Heart left ventricle (tissue), 16 donors: ENCODE measurements around the gene TLE2. TPM values are rescaled to one million over a fixed set of nuclear protein-coding genes. Genes with fewer than 3 reads are reported as not detected.

Experiments
- ATAC-seq, 4 donors: fragments of 200-7000 bp; cut with Tn5 transposase; one replicate each; pipeline ENCODE4 v1.9.1; 2020 to 2022; ENCODE audit warnings: moderate library complexity in 4 of 4, mild to moderate bottlenecking in 3 of 4, moderate number of reproducible peaks in 1 of 4
- DNase-seq, 5 donors: peaks; one replicate each; pipeline ENCODE4 v3.0.0-alpha.2; 2020
- H3K27ac ChIP-seq, 12 donors: fragments of 200-600 bp; sonication (generic) in 4 of 12; one replicate each; pipeline versions ENCODE4 v1.5.0 to v1.8.0; 2016 to 2022; ENCODE audit warnings: mild to moderate bottlenecking in 2 of 12
- H3K27me3 ChIP-seq, 9 donors: fragments of 200-600 bp; sonication (generic) in 2 of 9; one replicate each; pipeline versions ENCODE4 v1.5.1 to v1.8.0; 2016 to 2022; ENCODE audit warnings: mild to moderate bottlenecking in 3 of 9
- H3K36me3 ChIP-seq, 9 donors: fragments of 200-600 bp; sonication (generic) in 2 of 9; one replicate each; pipeline versions ENCODE4 v1.5.0 to v1.8.0; 2018 to 2022; ENCODE audit warnings: mild to moderate bottlenecking in 2 of 9
- H3K4me1 ChIP-seq, 12 donors: fragments of 200-600 bp; sonication (generic) in 4 of 12; one replicate each; pipeline versions ENCODE4 v1.5.0 to v1.8.0; 2016 to 2022; ENCODE audit warnings: mild to moderate bottlenecking in 3 of 12
- H3K4me3 ChIP-seq, 12 donors: fragments of 200-600 bp; sonication (generic) in 4 of 12; one replicate each; pipeline versions ENCODE4 v1.5.0 to v1.8.0; 2017 to 2022; ENCODE audit warnings: mild to moderate bottlenecking in 9 of 12, moderate library complexity in 4 of 12
- H3K9me3 ChIP-seq, 12 donors: fragments of 200-600 bp; sonication (generic) in 4 of 12; one replicate each; pipeline versions ENCODE4 v1.5.0 to v1.8.0; 2016 to 2022; ENCODE audit warnings: mild to moderate bottlenecking in 1 of 12
- CTCF ChIP-seq, 12 donors: fragments of 200-600 bp; sonication (generic) in 4 of 12; IDR thresholded peaks; one replicate each; pipeline versions ENCODE4 v1.5.0 to v1.8.0; 2018 to 2022; ENCODE audit warnings: antibody characterized with exemption in 12 of 12, mild to moderate bottlenecking in 5 of 12
- POLR2A ChIP-seq, 2 donors: fragments of 450-650 bp; IDR thresholded peaks; one replicate each; pipeline ENCODE4 v1.6.1; 2017; ENCODE audit warnings: antibody characterized with exemption in 2 of 2, mild to moderate bottlenecking in 2 of 2, moderate library complexity in 2 of 2
- WGBS, 4 donors: extraction: QIAGEN DNeasy Blood & Tissue Kit in 2 of 4; methylation state at CpG; one replicate each; pipeline versions ENCODE4 v1.1.5 to v1.1.7; 2013 to 2018; 5-methylcytosine and 5-hydroxymethylcytosine counted together
- intact Hi-C, 10 donors: fragments of 100-400 bp; cut with DNase I; formaldehyde crosslinking; loops; one replicate each; pipeline versions ENCODE4 v1.11.1 to v1.14.2; 2022
- polyA plus RNA-seq, 2 donors: library from polyadenylated mRNA; stranded (reverse); fragments of 200-250 nt; gene quantifications; one replicate each; pipeline ENCODE4 v1.2.3, GENCODE V29; 2013
- total RNA-seq, 9 donors: library from RNA; depleted of rRNA in 2 of 9; stranded (reverse); fragments of >200 nt in 2 of 9; fragmentation: NEBNext Ultra II Directional in 3 of 9; extraction: Animal tissue kit (Norgen Biotek cat#: 25700) in 3 of 9; gene quantifications; one replicate each; pipeline versions ENCODE4 v1.1.0 to v1.2.4, GENCODE V29; 2016 to 2023
- donor health status: ischemic (EF 13 %, LVEDD 7.1; RV severe dilation, severe dysfunction).
- donor health status: healthy with polysubstance abuse.
- donor health status: DM: no; HTN: yes; CAD: no.
- donor health status: DM: no; HTN: no; CAD: no.
- donor health status: ischemic (EF 25% LVEDD 6.9; RV normal size, moderate dysfunction).
- donor health status: ischemic (EF 25% LVEDD 5.7; RV mildly dilated, moderate dysfunction).
- donor health status: healthy.
- donor health status: DM: yes; HTN: yes; CAD: no.
- donor health status: ischemic (EF 35%, LVEDD 5.7; RV mildly dilated, moderate dysfunction).
- donor health status: nonischemic (EF 11% LVEDD 7.7; RV severe dilation, severe dysfunction).
- donor health status: DM: yes; HTN: yes; CAD: no.
- donor health status: PGD.
- donor health status: ischemic (EF 29% LVEDD 5.4; RV normal size, mild dysfunction).
- donor health status: nonischemic (EF 23%, LVEDD 6.1; RV moderate dilation, normal function).

Gene TLE2
- total and polyA plus RNA-seq, 11 donors: 34.6 to 75.1 (median 40.5) TPM

GRCh38 chr19:2984215-2984528 is 44.9 kb downstream of the TLE2 start:
- DNase-seq (no peak), ATAC-seq (no peak)
- peak overlapping the region in 10 of 12 donors; percentile 34 to 55 (median 46) for H3K4me3 ChIP-seq
- TF ChIP-seq CTCF (IDR thresholded peaks at IDR 0.05): no peak
- TF ChIP-seq POLR2A (IDR thresholded peaks at IDR 0.05): no peak
- H3K27ac ChIP-seq: peak overlapping the region in 10 of 12 donors; percentile 41 to 88 (median 78)
- peaks cover 0 to 11% (median 0%) of the 10 kb centered on the region in 9 donors for H3K27me3 ChIP-seq
- H3K36me3 ChIP-seq: no peaks in the 10 kb centered on the region
- intact Hi-C loops: loop anchor here in 5 of 10 donors (2.0 to 10.0 kb wide), 4 partner anchors 43 to 51 kb away; partner anchors contain the start of gene TLE2 (in 2 of the 5)
- H3K4me1 ChIP-seq: peaks cover 3 to 27% (median 23%) of the 10 kb centered on the region in 12 donors
- WGBS, 4 donors: 0 to 1% (median 1%) methylated on average over 4 to 14 of the region's 14 CpGs
- H3K9me3 ChIP-seq: no peaks in the 10 kb centered on the region

GRCh38 chr19:2983351-2984214 is 45.5 kb downstream of the TLE2 start:
- ATAC-seq: peak; percentile 24 to 71 (median 59)
- Histone ChIP-seq H3K27ac (peak overlapping the region; percentile 41 to 88 (median 76)), H3K36me3 (no peaks in the 10 kb centered on the region), H3K9me3 (no peaks in the 10 kb centered on the region), H3K4me1 (peaks cover 3 to 27% (median 23%) of the 10 kb centered on the region in 12 donors), H3K27me3 (peaks cover 0 to 11% (median 0%) of the 10 kb centered on the region in 9 donors), H3K4me3 (peak overlapping the region in 10 of 12 donors; percentile 34 to 55 (median 46))
- TF ChIP-seq CTCF (IDR thresholded peaks at IDR 0.05): no peak
- TF ChIP-seq POLR2A (IDR thresholded peaks at IDR 0.05): no peak
- intact Hi-C loops: loop anchor here in 5 of 10 donors (2.0 to 10.0 kb wide), 4 partner anchors 44 to 51 kb away; partner anchors contain the start of gene TLE2 (in 2 of the 5)
- DNase-seq: peak; percentile 67 to 84 (median 83)
- 7 to 13% (median 11%) methylated on average over 22 to 24 of the region's 24 CpGs for WGBS, 4 donors

GRCh38 chr19:2982983-2983350 is 46.1 kb downstream of the TLE2 start:
- H3K9me3 ChIP-seq: no peaks in the 10 kb centered on the region
- TF ChIP-seq CTCF (IDR thresholded peaks at IDR 0.05) (no peak), POLR2A (IDR thresholded peaks at IDR 0.05) (no peak)
- H3K27me3 ChIP-seq: peaks cover 0 to 11% (median 0%) of the 10 kb centered on the region in 9 donors
- intact Hi-C loops: loop anchor here in 4 of 10 donors (5.0 to 10.0 kb wide), 3 partner anchors 44 to 52 kb away; partner anchors contain the start of gene TLE2 (in 2 of the 4)
- no peaks in the 10 kb centered on the region for H3K36me3 ChIP-seq
- WGBS, 4 donors: 0 to 4% (median 1%) methylated on average over 4 to 10 of the region's 10 CpGs
- peak overlapping the region in 2 of 12 donors; percentile 22 to 55 for H3K4me3 ChIP-seq
- ATAC-seq (peak; percentile 74 to 89 (median 83)), DNase-seq (peak; percentile 79 to 93 (median 90))
- H3K27ac ChIP-seq: peak overlapping the region; percentile 41 to 88 (median 76)
- H3K4me1 ChIP-seq: peaks cover 3 to 29% (median 23%) of the 10 kb centered on the region in 12 donors

GRCh38 chr19:2982561-2982960 is 46.5 kb downstream of the TLE2 start:
- WGBS, 4 donors: 19 to 28% (median 25%) methylated on average over 8 of the region's 8 CpGs
- peak overlapping the region in 11 of 12 donors; percentile 41 to 88 (median 76) for H3K27ac ChIP-seq
- intact Hi-C loops: loop anchor here in 4 of 10 donors (5.0 to 10.0 kb wide), 3 partner anchors 45 to 52 kb away; partner anchors contain the start of gene TLE2 (in 2 of the 4)
- no peaks in the 10 kb centered on the region for H3K36me3 ChIP-seq
- H3K4me1 ChIP-seq: peaks cover 3 to 33% (median 26%) of the 10 kb centered on the region in 12 donors
- H3K4me3 ChIP-seq: no peak overlapping the region
- no peak for DNase-seq
- peaks cover 0 to 11% (median 0%) of the 10 kb centered on the region in 9 donors for H3K27me3 ChIP-seq
- ATAC-seq: peak in 1 of 4 donors; percentile 1
- H3K9me3 ChIP-seq: no peaks in the 10 kb centered on the region
- no peak for TF ChIP-seq CTCF (IDR thresholded peaks at IDR 0.05)
- TF ChIP-seq POLR2A (IDR thresholded peaks at IDR 0.05): no peak
